Activated CD4-positive, CD25-positive, alpha-beta regulatory T cell treated with anti-CD3 and anti-CD28 coated beads, Interleukin-2, amount 50 U/mL, for 72 hours (primary cell): Measurements from ENCODE around the gene YAF2.

ENCODE experiments used
- DNase-seq: peaks from one replicate; pipeline ENCODE4 v3.0.0; 2021

Gene YAF2

GRCh38 chr12:42141981-42142606 is 96.0 kb downstream of the YAF2 start:
- no peak for DNase-seq

DNA sequence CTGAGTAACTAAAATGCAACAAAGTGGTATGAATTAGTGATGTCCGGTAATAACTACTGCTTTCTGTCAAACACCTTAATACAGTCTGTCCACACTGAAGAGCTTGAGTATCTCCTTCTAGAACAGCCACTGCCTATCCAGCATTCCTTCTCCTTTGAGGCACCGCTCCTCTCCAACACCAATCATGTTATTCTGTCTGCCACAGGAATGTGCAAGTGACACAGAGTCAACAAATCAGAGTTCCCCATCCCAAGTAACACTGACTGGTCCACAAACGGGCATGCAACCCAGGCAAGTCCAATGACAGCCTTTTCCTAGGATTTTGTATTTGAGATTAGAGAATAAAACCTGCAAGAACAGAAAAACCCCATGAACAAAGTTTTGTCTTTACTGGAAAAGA is 97.1 kb downstream of the YAF2 start:
- DNase-seq = no peak

GRCh38 chr12:42135259-42135814 is 102.7 kb downstream of the YAF2 start:
- no peak for DNase-seq

DNA sequence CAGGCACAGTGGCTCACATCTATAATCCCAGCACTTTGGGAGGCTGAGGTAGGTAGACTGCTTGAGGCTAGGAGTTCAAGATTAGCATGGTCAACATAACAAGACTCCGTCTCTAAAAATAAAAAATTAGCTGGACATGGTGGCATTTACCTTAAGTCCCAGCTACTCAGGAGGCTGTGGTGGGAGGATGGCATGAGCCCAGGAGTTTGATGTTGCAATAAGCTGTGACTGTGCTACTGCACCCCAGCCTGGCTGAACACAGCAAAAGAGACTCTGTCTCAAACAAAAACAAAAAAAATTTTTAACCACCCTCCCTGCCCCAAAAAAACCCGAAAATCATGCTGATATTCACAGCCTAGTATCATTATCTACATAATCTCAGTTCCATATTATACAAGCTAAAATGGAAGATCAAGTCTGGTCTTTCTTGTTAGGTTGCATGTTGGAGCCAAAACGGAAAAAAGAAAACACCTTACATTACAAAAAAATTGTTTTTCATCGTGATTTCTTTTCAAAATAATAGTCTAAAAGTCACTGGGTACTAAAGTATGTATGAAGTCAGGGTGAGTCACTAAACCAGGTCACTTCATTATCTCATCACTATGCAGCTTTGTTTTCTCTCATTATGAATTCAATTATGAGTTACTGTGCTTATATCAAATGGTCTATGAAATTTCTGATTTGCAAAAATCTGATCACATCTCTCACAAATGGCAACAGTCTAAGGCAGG is 107.2 kb downstream of the YAF2 start:
- DNase-seq = no peak

GRCh38 chr12:42129595-42130204 is 108.3 kb downstream of the YAF2 start:
- no peak for DNase-seq

GRCh38 chr12:42128888-42129287 is 109.2 kb downstream of the YAF2 start:
- DNase-seq = no peak

- DNase-seq = no peak
Measured at GRCh38 chr12:42128327-42128726, 109.7 kb downstream of the YAF2 start.

DNA sequence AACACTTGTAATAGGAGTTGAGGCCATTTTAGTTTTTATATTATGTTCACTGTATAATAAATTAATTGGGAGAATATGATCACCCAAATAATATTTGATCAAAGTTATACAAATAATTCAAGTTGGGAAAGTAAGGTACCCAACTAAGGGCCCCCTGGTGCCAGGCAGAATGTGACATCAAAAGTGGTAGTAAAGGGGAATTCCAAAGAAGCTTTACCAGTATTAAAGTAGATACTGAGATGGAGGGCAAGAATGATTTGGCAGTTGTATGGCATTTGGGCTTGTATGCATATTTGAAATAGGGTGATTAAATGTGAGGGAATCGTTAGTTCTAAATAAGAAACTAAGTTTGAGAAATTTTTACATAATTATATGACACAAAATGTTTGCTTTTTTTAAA is 111.1 kb downstream of the YAF2 start:
- no peak for DNase-seq

- no peak for DNase-seq
Measured at GRCh38 chr12:42125388-42125767, 112.7 kb downstream of the YAF2 start.

- DNase-seq = no peak
Measured at GRCh38 chr12:42124764-42125387, 113.2 kb downstream of the YAF2 start.

DNA sequence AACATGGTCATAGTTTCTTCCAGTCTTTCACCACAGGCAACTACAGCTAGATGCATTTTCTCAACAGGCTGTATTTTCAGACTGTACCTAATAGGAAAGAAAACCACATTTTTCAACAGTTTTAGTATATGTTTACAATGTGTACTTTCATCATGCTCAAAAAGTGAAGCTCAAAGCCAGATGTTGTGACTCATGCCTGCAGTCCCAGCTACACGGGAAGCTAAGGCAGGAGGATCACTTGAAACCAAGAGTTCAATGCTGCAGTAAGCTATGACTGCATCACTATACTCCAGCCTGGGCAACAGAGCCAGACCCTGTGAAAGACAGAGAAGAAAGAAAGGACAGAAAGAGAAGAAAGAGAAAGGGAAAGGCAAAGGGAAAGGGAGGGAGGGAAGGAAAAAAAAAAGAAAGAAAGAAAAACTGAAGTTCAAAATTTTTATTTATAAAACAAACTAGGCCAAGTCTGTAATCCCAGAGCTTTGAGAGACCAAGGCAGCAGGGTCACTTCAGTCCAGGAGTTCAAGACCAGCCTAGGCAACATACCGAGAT is 118.9 kb downstream of the YAF2 start:
- DNase-seq = no peak

- DNase-seq = no peak
Measured at GRCh38 chr12:42118136-42118879, 119.7 kb downstream of the YAF2 start.

GRCh38 chr12:42109031-42109430 is 129.0 kb downstream of the YAF2 start:
- no peak for DNase-seq
